Measurements from ENCODE around the gene CLCNKA. TPM values are rescaled to one million over a fixed set of nuclear protein-coding genes. Genes with fewer than 3 reads are reported as not detected.
"Not testable (repeated sequence)": the region's sequence is repeated elsewhere in the genome, so short reads cannot be mapped to it uniquely, and the experiment has no call there.

The CLCNKA gene
- total RNA-seq, 1 experiment from 2014 or later, result not detected

DNA sequence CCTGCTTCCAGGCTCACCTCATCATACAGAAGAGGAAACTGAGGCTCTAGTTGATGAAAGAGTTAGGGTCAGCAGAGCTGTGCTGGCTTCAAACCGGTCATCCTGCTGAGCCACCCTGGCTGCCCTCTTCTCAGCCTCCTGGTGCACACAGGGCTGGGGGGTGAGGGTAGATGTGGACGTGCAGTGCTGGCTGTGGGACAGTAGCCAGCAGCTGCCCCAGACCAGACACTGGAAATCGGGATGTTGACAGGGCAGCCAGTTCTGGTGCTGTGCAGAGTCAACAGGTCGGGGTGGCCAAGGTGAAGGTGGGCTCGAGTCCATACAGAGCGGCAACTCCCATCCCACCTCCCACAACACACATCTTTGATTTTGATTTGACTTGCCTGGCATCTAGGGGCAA is 1.5 kb upstream of the CLCNKA start:
- H3K27me3 ChIP-seq (replicated peaks; ENCODE audit: control insufficient read depth, insufficient read depth, low read length), result no peaks in the 10 kb centered on the region
- H3K4me3 ChIP-seq (ENCODE audit: low read depth, low read length), result no peak overlapping the region
- no peak overlapping the region for H3K27ac Mint-ChIP-seq (ENCODE audit: unreplicated experiment)
- CTCF ChIA-PET, result no interaction called here
- no peaks in the 10 kb centered on the region for H3K4me1 Mint-ChIP-seq (ENCODE audit: low read depth, unreplicated experiment)
- no peaks in the 10 kb centered on the region for H3K36me3 ChIP-seq (ENCODE audit: control insufficient read depth, insufficient read depth, low read length)
- DNase-seq, result no peak
- no peaks in the 10 kb centered on the region for H3K9me3 Mint-ChIP-seq (ENCODE audit: unreplicated experiment)
- H3K36me3 Mint-ChIP-seq (ENCODE audit: insufficient read depth, unreplicated experiment), result no peaks in the 10 kb centered on the region
- H3K9me3 ChIP-seq, result no peaks in the 10 kb centered on the region
- BruUV-seq (replicated peaks), result no TSS peak
- H3K27me3 Mint-ChIP-seq (ENCODE audit: insufficient read depth, unreplicated experiment), result no peaks in the 10 kb centered on the region
- H3K4me3 Mint-ChIP-seq (ENCODE audit: unreplicated experiment), result no peak overlapping the region
- no peaks in the 10 kb centered on the region for H3K4me1 ChIP-seq
- POLR2A ChIA-PET, result no interaction called here
- TF ChIP-seq, protein P1, sequence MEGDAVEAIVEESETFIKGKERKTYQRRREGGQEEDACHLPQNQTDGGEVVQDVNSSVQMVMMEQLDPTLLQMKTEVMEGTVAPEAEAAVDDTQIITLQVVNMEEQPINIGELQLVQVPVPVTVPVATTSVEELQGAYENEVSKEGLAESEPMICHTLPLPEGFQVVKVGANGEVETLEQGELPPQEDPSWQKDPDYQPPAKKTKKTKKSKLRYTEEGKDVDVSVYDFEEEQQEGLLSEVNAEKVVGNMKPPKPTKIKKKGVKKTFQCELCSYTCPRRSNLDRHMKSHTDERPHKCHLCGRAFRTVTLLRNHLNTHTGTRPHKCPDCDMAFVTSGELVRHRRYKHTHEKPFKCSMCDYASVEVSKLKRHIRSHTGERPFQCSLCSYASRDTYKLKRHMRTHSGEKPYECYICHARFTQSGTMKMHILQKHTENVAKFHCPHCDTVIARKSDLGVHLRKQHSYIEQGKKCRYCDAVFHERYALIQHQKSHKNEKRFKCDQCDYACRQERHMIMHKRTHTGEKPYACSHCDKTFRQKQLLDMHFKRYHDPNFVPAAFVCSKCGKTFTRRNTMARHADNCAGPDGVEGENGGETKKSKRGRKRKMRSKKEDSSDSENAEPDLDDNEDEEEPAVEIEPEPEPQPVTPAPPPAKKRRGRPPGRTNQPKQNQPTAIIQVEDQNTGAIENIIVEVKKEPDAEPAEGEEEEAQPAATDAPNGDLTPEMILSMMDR (IDR thresholded peaks at IDR 0.05; ENCODE audit: insufficient read depth in 1 of 2, low read depth in 1 of 2, low read length in 1 of 2, severe bottlenecking in 1 of 2, unreplicated experiment in 1 of 2), result no peak
- intact Hi-C loops (cut with micrococcal nuclease; ENCODE audit: unreplicated experiment), result no loop called here

DNA sequence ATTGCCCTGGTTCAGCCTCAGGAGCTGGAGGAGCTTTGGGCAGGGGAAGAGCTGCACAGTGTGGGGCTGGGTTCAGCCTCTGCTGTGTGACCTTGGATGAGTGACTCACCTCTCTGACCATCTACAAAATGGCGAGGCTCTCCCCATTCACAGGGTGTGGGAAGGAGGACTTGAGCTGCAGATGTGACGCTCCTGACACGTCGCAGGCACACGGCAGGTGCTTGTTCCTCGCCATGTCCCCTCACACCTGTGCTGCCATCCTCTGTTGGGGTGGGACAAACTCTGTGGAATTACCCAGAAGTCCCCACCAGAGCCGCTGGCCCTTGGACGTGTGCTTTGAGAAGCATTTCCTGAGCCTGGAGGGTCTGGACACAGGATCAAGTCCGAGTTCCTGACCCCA is 958 bp upstream of the CLCNKA start:
- H3K27me3 Mint-ChIP-seq (ENCODE audit: insufficient read depth, unreplicated experiment); H3K36me3 Mint-ChIP-seq (ENCODE audit: insufficient read depth, unreplicated experiment); H3K4me1 Mint-ChIP-seq (ENCODE audit: low read depth, unreplicated experiment); intact Hi-C loops (cut with micrococcal nuclease; ENCODE audit: unreplicated experiment); POLR2A ChIA-PET; DNase-seq; H3K9me3 ChIP-seq; H3K4me3 ChIP-seq (ENCODE audit: low read depth, low read length); H3K27ac Mint-ChIP-seq (ENCODE audit: unreplicated experiment); BruUV-seq (replicated peaks); H3K4me1 ChIP-seq; H3K27me3 ChIP-seq (replicated peaks; ENCODE audit: control insufficient read depth, insufficient read depth, low read length); H3K36me3 ChIP-seq (ENCODE audit: control insufficient read depth, insufficient read depth, low read length); H3K9me3 Mint-ChIP-seq (ENCODE audit: unreplicated experiment); H3K4me3 Mint-ChIP-seq (ENCODE audit: unreplicated experiment); CTCF ChIA-PET: not testable (repeated sequence)

DNA sequence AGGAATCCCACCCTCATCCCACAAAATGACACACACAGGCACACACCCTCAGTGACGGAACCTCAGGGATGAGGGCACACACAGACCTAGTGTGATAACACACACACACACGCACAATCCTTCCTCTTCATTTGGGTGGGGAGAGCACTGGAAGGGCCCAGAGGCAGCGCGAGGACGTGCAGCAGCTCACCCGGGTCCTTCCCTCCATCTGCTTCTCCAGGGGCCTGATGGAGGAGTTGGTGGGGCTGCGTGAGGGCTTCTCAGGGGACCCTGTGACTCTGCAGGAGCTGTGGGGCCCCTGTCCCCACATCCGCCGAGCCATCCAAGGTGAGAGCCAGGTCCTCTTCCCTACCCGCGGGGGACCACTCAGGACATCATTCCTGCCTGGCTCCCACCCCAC is 557 bp downstream of the CLCNKA start:
- no peaks in the 10 kb centered on the region for H3K27me3 Mint-ChIP-seq (ENCODE audit: insufficient read depth, unreplicated experiment)

More for the DNA sequence above, 557 bp downstream of the CLCNKA start:
- Histone ChIP-seq H3K9me3 (no peaks in the 10 kb centered on the region), H3K4me3 (ENCODE audit: low read depth, low read length) (no peak overlapping the region), H3K36me3 (ENCODE audit: control insufficient read depth, insufficient read depth, low read length) (no peaks in the 10 kb centered on the region), H3K27me3 (replicated peaks; ENCODE audit: control insufficient read depth, insufficient read depth, low read length) (no peaks in the 10 kb centered on the region), H3K4me1 (no peaks in the 10 kb centered on the region)
- Mint-ChIP-seq H3K4me1 (ENCODE audit: low read depth, unreplicated experiment) (no peaks in the 10 kb centered on the region), H3K36me3 (ENCODE audit: insufficient read depth, unreplicated experiment) (no peaks in the 10 kb centered on the region), H3K27ac (ENCODE audit: unreplicated experiment) (no peak overlapping the region), H3K9me3 (ENCODE audit: unreplicated experiment) (no peaks in the 10 kb centered on the region), H3K4me3 (ENCODE audit: unreplicated experiment) (no peak overlapping the region)
- intact Hi-C loops (cut with micrococcal nuclease; ENCODE audit: unreplicated experiment), result no loop called here
- BruUV-seq (replicated peaks), result no TSS peak
- DNase-seq, result no peak
- ChIA-PET POLR2A (no interaction called here), CTCF (no interaction called here)
- TF ChIP-seq, protein P1 (IDR thresholded peaks at IDR 0.05; ENCODE audit: insufficient read depth in 1 of 2, low read depth in 1 of 2, low read length in 1 of 2, severe bottlenecking in 1 of 2, unreplicated experiment in 1 of 2), result no peak

All from Caco-2 (cell line).